Measurements from ENCODE around the gene PNPLA3.

The PNPLA3 gene

DNA sequence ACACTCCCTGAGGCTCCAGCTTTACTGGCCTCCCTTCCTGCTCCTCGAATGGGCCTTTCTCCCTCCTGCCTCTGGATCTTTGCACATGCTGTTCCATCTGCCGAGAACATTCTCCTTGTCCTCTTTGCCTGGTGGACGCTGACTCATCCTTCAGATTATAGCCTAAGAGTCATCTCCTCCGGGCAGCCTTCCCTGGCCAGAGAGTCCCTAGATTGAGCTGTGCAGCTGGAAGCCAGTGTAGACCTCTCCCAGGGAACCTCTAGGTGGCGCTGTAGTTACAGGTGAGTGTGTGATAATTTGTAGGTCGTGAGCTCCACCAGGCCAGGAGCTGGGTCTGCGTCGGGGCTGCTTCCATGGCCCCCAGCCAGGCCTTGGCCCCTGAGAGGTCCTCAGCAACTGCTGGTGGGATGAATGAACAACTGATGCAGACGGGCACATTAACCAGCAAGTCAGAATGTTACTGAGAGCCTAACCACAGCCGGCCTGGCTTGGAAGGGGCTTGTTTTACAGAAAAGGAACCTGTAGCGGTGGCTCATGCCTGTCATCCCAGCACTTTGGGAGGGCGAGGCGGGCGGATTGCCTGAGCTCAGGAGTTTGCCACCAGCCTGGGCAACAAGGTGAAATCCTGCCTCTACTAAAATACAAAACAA is 40.5 kb upstream of the PNPLA3 start:
- Histone ChIP-seq H3K4me3 (ENCODE audit: low read depth in 1 of 2, low read length in 2 of 2) (no peak overlapping the region), H3K9me3 (ENCODE audit: control insufficient read depth in 1 of 2, low read length in 2 of 2) (no peaks in the 10 kb centered on the region), H3K27ac (ENCODE audit: low read depth, low read length) (no peak overlapping the region), H3K36me3 (ENCODE audit: control insufficient read depth in 1 of 2, insufficient read depth in 2 of 2, low read length in 2 of 2) (no peaks in the 10 kb centered on the region), H3K4me1 (ENCODE audit: control insufficient read depth in 1 of 2, insufficient read depth in 2 of 2, low read length in 2 of 2) (peaks cover 0 to 10% of the 10 kb centered on the region in 2 donors), H3K9ac (ENCODE audit: low read depth in 1 of 2, low read length in 2 of 2) (no peak overlapping the region), H3K27me3 (ENCODE audit: control insufficient read depth in 1 of 2, insufficient read depth in 2 of 2, low read length in 2 of 2) (no peaks in the 10 kb centered on the region)

DNA sequence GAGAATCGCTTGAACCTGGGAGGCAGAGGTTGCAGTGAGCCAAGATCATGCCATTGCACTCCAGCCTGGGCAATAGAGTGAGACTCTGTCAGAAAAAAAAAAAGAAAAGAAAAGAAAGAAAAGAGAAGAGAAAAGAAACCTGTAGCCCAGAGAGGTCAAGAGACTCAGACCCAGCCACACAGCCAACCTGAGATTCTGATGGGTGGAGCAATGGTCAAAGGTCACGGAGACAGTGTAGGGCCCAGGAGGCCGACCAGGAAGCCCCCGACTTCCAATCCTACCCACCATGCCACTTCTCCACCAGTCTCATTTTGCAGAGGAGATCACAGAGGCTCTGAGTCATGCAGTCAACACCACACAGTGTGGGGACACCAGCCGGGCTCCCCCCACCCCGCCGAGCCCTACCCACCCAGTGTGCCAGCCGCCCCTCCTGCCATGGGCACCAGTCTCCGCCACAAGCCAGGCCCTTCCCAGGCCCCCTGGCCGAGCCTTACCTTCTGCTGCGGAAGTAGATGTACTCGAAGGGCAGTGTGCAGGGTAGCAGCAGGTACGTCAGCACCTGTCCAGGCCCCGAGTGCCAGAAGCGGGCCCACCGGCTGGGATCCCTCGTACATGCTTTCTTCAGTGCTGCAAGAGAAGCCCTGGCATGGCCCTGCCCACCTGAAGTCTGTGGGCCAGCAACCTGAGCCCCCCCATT is 39.7 kb upstream of the PNPLA3 start:
- no peak overlapping the region for H3K4me3 ChIP-seq (ENCODE audit: low read depth in 1 of 2, low read length in 2 of 2)
- H3K4me1 ChIP-seq (ENCODE audit: control insufficient read depth in 1 of 2, insufficient read depth in 2 of 2, low read length in 2 of 2): peaks cover 0 to 10% of the 10 kb centered on the region in 2 donors
- peaks cover 2% of the 10 kb centered on the region in 2 donors for H3K27me3 ChIP-seq (ENCODE audit: control insufficient read depth in 1 of 2, insufficient read depth in 2 of 2, low read length in 2 of 2)
- no peak overlapping the region for H3K27ac ChIP-seq (ENCODE audit: low read depth, low read length)
- H3K9me3 ChIP-seq (ENCODE audit: control insufficient read depth in 1 of 2, low read length in 2 of 2): no peaks in the 10 kb centered on the region
- H3K9ac ChIP-seq (ENCODE audit: low read depth in 1 of 2, low read length in 2 of 2): no peak overlapping the region
- H3K36me3 ChIP-seq (ENCODE audit: control insufficient read depth in 1 of 2, insufficient read depth in 2 of 2, low read length in 2 of 2): no peaks in the 10 kb centered on the region

DNA sequence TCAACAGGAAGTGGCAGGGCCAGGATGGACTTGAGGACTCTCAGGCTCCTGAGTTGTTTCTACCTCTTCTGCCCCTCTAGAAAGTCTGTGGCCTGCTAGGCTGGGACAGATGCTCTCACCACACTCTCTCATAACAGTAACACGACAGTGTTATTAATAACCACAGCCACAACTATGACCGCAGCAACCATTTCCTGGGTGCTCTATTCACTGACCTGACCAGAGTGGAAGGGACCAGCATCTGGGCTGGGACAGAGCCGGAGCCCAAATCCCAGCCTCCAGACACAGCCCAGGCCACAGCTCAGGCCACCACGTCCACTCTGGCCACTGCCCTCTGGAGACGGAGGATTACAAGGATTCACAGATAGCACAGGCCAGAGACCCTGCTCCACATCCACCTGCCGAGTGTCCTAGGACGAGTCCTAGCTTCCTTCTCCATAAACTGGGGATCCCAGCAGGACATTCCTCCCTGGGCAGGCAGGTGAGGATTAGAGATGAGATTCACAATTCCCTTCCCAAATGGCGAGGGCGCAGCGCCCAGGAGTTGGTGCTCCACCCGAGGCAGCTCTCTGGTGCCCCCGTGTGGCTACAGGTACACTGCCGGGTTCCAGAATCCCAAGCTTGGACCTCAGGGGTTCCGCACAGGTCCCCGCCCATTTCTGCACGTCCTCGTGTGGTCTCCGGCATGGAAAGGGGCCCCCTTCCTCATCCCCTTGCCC is 38.8 kb upstream of the PNPLA3 start:
- H3K27me3 ChIP-seq (ENCODE audit: control insufficient read depth in 1 of 2, insufficient read depth in 2 of 2, low read length in 2 of 2): peaks cover 10 to 11% of the 10 kb centered on the region in 2 donors
- H3K4me1 ChIP-seq (ENCODE audit: control insufficient read depth in 1 of 2, insufficient read depth in 2 of 2, low read length in 2 of 2): peaks cover 0 to 10% of the 10 kb centered on the region in 2 donors
- no peak overlapping the region for H3K27ac ChIP-seq (ENCODE audit: low read depth, low read length)
- H3K4me3 ChIP-seq (ENCODE audit: low read depth in 1 of 2, low read length in 2 of 2): no peak overlapping the region
- no peaks in the 10 kb centered on the region for H3K9me3 ChIP-seq (ENCODE audit: control insufficient read depth in 1 of 2, low read length in 2 of 2)
- H3K36me3 ChIP-seq (ENCODE audit: control insufficient read depth in 1 of 2, insufficient read depth in 2 of 2, low read length in 2 of 2): no peaks in the 10 kb centered on the region
- H3K9ac ChIP-seq (ENCODE audit: low read depth in 1 of 2, low read length in 2 of 2): no peak overlapping the region

- Histone ChIP-seq H3K4me3 (ENCODE audit: low read depth in 1 of 2, low read length in 2 of 2) (no peak overlapping the region), H3K27ac (ENCODE audit: low read depth, low read length) (no peak overlapping the region), H3K9me3 (ENCODE audit: control insufficient read depth in 1 of 2, low read length in 2 of 2) (no peaks in the 10 kb centered on the region), H3K27me3 (ENCODE audit: control insufficient read depth in 1 of 2, insufficient read depth in 2 of 2, low read length in 2 of 2) (peaks cover 16% of the 10 kb centered on the region in 2 donors), H3K36me3 (ENCODE audit: control insufficient read depth in 1 of 2, insufficient read depth in 2 of 2, low read length in 2 of 2) (no peaks in the 10 kb centered on the region), H3K9ac (ENCODE audit: low read depth in 1 of 2, low read length in 2 of 2) (no peak overlapping the region), H3K4me1 (ENCODE audit: control insufficient read depth in 1 of 2, insufficient read depth in 2 of 2, low read length in 2 of 2) (peaks cover 0 to 10% of the 10 kb centered on the region in 2 donors)
These were observed 38.3 kb upstream of the PNPLA3 start for GRCh38 chr22:43885319-43885671.

- Histone ChIP-seq H3K36me3 (ENCODE audit: control insufficient read depth in 1 of 2, insufficient read depth in 2 of 2, low read length in 2 of 2) (no peaks in the 10 kb centered on the region), H3K9me3 (ENCODE audit: control insufficient read depth in 1 of 2, low read length in 2 of 2) (no peaks in the 10 kb centered on the region), H3K27ac (ENCODE audit: low read depth, low read length) (no peak overlapping the region), H3K4me3 (ENCODE audit: low read depth in 1 of 2, low read length in 2 of 2) (no peak overlapping the region), H3K27me3 (ENCODE audit: control insufficient read depth in 1 of 2, insufficient read depth in 2 of 2, low read length in 2 of 2) (peaks cover 20 to 21% of the 10 kb centered on the region in 2 donors), H3K4me1 (ENCODE audit: control insufficient read depth in 1 of 2, insufficient read depth in 2 of 2, low read length in 2 of 2) (peaks cover 0 to 10% of the 10 kb centered on the region in 2 donors), H3K9ac (ENCODE audit: low read depth in 1 of 2, low read length in 2 of 2) (no peak overlapping the region)
These were observed 37.8 kb upstream of the PNPLA3 start for GRCh38 chr22:43885786-43886185.

- Histone ChIP-seq H3K9me3 (ENCODE audit: control insufficient read depth in 1 of 2, low read length in 2 of 2) (no peaks in the 10 kb centered on the region), H3K27me3 (ENCODE audit: control insufficient read depth in 1 of 2, insufficient read depth in 2 of 2, low read length in 2 of 2) (peaks cover 24 to 25% of the 10 kb centered on the region in 2 donors), H3K4me3 (ENCODE audit: low read depth in 1 of 2, low read length in 2 of 2) (no peak overlapping the region), H3K4me1 (ENCODE audit: control insufficient read depth in 1 of 2, insufficient read depth in 2 of 2, low read length in 2 of 2) (peaks cover 0 to 10% of the 10 kb centered on the region in 2 donors), H3K9ac (ENCODE audit: low read depth in 1 of 2, low read length in 2 of 2) (no peak overlapping the region), H3K36me3 (ENCODE audit: control insufficient read depth in 1 of 2, insufficient read depth in 2 of 2, low read length in 2 of 2) (no peaks in the 10 kb centered on the region), H3K27ac (ENCODE audit: low read depth, low read length) (no peak overlapping the region)
These were observed 37.4 kb upstream of the PNPLA3 start for GRCh38 chr22:43886231-43886630.

DNA sequence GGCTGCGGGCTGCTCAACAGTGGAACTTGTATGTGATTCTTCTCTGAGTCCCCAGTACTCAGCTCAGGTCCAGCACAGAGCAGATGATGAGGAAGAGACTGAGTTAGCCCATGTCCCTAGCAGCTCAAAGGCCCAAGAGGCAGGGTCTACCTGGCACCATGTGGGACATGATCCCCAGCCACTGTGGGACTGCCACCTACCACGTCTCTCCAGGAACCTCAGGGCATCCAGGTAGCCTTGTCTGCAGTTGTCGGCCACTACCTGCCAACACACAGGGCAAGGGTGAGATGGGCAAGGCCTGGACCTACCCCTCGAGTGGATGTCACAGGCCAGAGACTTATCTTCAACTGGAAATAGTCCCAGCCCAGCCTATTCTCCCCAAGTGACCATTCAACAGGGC is 36.2 kb upstream of the PNPLA3 start:
- no peak overlapping the region for H3K27ac ChIP-seq (ENCODE audit: low read depth, low read length)
- H3K9ac ChIP-seq (ENCODE audit: low read depth in 1 of 2, low read length in 2 of 2): no peak overlapping the region
- H3K27me3 ChIP-seq (ENCODE audit: control insufficient read depth in 1 of 2, insufficient read depth in 2 of 2, low read length in 2 of 2): peaks cover 34 to 37% of the 10 kb centered on the region in 2 donors
- H3K9me3 ChIP-seq (ENCODE audit: control insufficient read depth in 1 of 2, low read length in 2 of 2): no peaks in the 10 kb centered on the region
- H3K4me3 ChIP-seq (ENCODE audit: low read depth in 1 of 2, low read length in 2 of 2): no peak overlapping the region
- no peaks in the 10 kb centered on the region for H3K36me3 ChIP-seq (ENCODE audit: control insufficient read depth in 1 of 2, insufficient read depth in 2 of 2, low read length in 2 of 2)
- peaks cover 0 to 10% of the 10 kb centered on the region in 2 donors for H3K4me1 ChIP-seq (ENCODE audit: control insufficient read depth in 1 of 2, insufficient read depth in 2 of 2, low read length in 2 of 2)

- Histone ChIP-seq H3K4me1 (ENCODE audit: control insufficient read depth in 1 of 2, insufficient read depth in 2 of 2, low read length in 2 of 2) (peaks cover 0 to 10% of the 10 kb centered on the region in 2 donors), H3K9ac (ENCODE audit: low read depth in 1 of 2, low read length in 2 of 2) (no peak overlapping the region), H3K36me3 (ENCODE audit: control insufficient read depth in 1 of 2, insufficient read depth in 2 of 2, low read length in 2 of 2) (no peaks in the 10 kb centered on the region), H3K9me3 (ENCODE audit: control insufficient read depth in 1 of 2, low read length in 2 of 2) (no peaks in the 10 kb centered on the region), H3K4me3 (ENCODE audit: low read depth in 1 of 2, low read length in 2 of 2) (no peak overlapping the region), H3K27ac (ENCODE audit: low read depth, low read length) (no peak overlapping the region), H3K27me3 (ENCODE audit: control insufficient read depth in 1 of 2, insufficient read depth in 2 of 2, low read length in 2 of 2) (peaks cover 34 to 46% of the 10 kb centered on the region in 2 donors)
These were observed 34.9 kb upstream of the PNPLA3 start for GRCh38 chr22:43888740-43889139.

DNA sequence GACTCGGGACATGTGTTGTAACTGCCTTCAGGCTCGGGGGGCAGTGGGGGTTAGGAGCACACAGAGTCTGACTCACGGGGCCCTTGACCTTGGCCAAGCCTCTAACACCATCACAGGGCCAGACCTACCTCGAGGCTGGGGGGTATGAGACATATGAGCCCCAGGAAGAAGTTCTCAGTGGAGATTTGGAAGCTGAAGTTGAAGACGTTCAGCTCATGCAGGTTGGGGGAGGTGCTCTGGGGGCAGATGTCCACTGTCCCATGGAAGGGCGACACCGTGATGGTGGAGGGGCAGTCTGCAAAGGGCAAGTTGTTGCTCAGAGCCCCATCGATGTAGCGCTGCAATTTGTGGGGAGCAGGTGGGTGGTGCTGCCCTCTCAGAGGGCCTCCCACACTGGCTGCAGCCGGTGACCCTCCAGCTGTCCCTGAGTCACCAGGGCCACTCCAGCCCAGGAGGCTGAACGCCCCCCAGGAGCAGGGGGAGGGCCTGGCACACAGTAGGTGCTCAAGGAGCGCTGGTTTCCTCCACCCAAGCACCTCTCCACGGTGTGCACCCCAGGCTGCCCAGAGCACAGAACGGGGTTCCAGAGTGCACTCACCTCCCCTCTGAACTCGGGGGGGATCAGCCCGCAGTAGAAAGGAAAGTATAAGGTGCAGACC is 34.3 kb upstream of the PNPLA3 start:
- Histone ChIP-seq H3K27ac (ENCODE audit: low read depth, low read length) (no peak overlapping the region), H3K9ac (ENCODE audit: low read depth in 1 of 2, low read length in 2 of 2) (no peak overlapping the region), H3K36me3 (ENCODE audit: control insufficient read depth in 1 of 2, insufficient read depth in 2 of 2, low read length in 2 of 2) (no peaks in the 10 kb centered on the region), H3K4me3 (ENCODE audit: low read depth in 1 of 2, low read length in 2 of 2) (no peak overlapping the region), H3K27me3 (ENCODE audit: control insufficient read depth in 1 of 2, insufficient read depth in 2 of 2, low read length in 2 of 2) (peaks cover 34 to 47% of the 10 kb centered on the region in 2 donors), H3K4me1 (ENCODE audit: control insufficient read depth in 1 of 2, insufficient read depth in 2 of 2, low read length in 2 of 2) (peaks cover 0 to 6% of the 10 kb centered on the region in 2 donors), H3K9me3 (ENCODE audit: control insufficient read depth in 1 of 2, low read length in 2 of 2) (no peaks in the 10 kb centered on the region)

- H3K9me3 ChIP-seq (ENCODE audit: control insufficient read depth in 1 of 2, low read length in 2 of 2): no peaks in the 10 kb centered on the region
- no peak overlapping the region for H3K4me3 ChIP-seq (ENCODE audit: low read depth in 1 of 2, low read length in 2 of 2)
- no peak overlapping the region for H3K9ac ChIP-seq (ENCODE audit: low read depth in 1 of 2, low read length in 2 of 2)
- H3K4me1 ChIP-seq (ENCODE audit: control insufficient read depth in 1 of 2, insufficient read depth in 2 of 2, low read length in 2 of 2): peaks cover 0 to 1% of the 10 kb centered on the region in 2 donors
- peaks cover 34 to 47% of the 10 kb centered on the region in 2 donors for H3K27me3 ChIP-seq (ENCODE audit: control insufficient read depth in 1 of 2, insufficient read depth in 2 of 2, low read length in 2 of 2)
- no peaks in the 10 kb centered on the region for H3K36me3 ChIP-seq (ENCODE audit: control insufficient read depth in 1 of 2, insufficient read depth in 2 of 2, low read length in 2 of 2)
- H3K27ac ChIP-seq (ENCODE audit: low read depth, low read length): no peak overlapping the region
These were observed 33.7 kb upstream of the PNPLA3 start for GRCh38 chr22:43889860-43890253.

All from duodenal mucosa (tissue), 2 donors.